Spleen (tissue), 11 donors: ENCODE measurements around the gene MAPK1. TPM values are rescaled to one million over a fixed set of nuclear protein-coding genes. Genes with fewer than 3 reads are reported as not detected.

ENCODE experiments used
- DNase-seq: peaks from one replicate; pipeline ENCODE4 v3.0.0-alpha.2; 2020
- H3K27ac ChIP-seq, 8 donors: fragments of 200-600 bp; sonication (generic) in 7 of 8; 1 replicate in 4 of 8; 2 replicates in 4 of 8; pipeline versions ENCODE4 v1.5.0 to v1.8.0; 2016 to 2021; ENCODE audit warnings: inconsistent platforms in 4 of 8, mild to moderate bottlenecking in 4 of 8, moderate library complexity in 1 of 8
- H3K27me3 ChIP-seq, 7 donors: fragments of 200-600 bp; sonication (generic) in 6 of 7; replicated peaks in 1 of 7; 1 replicate in 4 of 7; 2 replicates in 3 of 7; pipeline versions ENCODE4 v1.5.0 to v1.8.0; 2016 to 2021; ENCODE audit warnings: inconsistent platforms in 3 of 7, mild to moderate bottlenecking in 1 of 7
- H3K36me3 ChIP-seq, 6 donors: fragments of 200-600 bp; sonication (generic) in 5 of 6; 1 replicate in 4 of 6; 2 replicates in 2 of 6; pipeline versions ENCODE4 v1.5.0 to v1.8.0; 2016 to 2021; ENCODE audit warnings: inconsistent platforms in 2 of 6
- H3K4me1 ChIP-seq, 6 donors: fragments of 200-600 bp; sonication (generic) in 5 of 6; 1 replicate in 3 of 6; 2 replicates in 3 of 6; pipeline versions ENCODE4 v1.5.0 to v1.8.0; 2016 to 2021; ENCODE audit warnings: inconsistent platforms in 3 of 6
- H3K4me3 ChIP-seq, 8 donors: fragments of 200-600 bp; sonication (generic) in 7 of 8; 1 replicate in 4 of 8; 2 replicates in 4 of 8; pipeline versions ENCODE4 v1.5.0 to v1.8.0; 2016 to 2021; ENCODE audit warnings: inconsistent platforms in 4 of 8, mild to moderate bottlenecking in 4 of 8, moderate library complexity in 2 of 8
- H3K9me3 ChIP-seq, 8 donors: fragments of 200-600 bp; sonication (generic) in 7 of 8; 1 replicate in 4 of 8; 2 replicates in 4 of 8; pipeline versions ENCODE4 v1.5.0 to v1.8.0; 2016 to 2021; ENCODE audit warnings: inconsistent platforms in 4 of 8
- POLR2A ChIP-seq, 3 donors: fragments of 450-650 bp; IDR thresholded peaks; one replicate each; pipeline ENCODE4 v1.5.1; 2017; ENCODE audit warnings: antibody characterized with exemption in 3 of 3, mild to moderate bottlenecking in 1 of 3
- POLR2AphosphoS5 ChIP-seq, 3 donors: sonication (generic); formaldehyde crosslinking; IDR thresholded peaks; one replicate each; pipeline ENCODE4 v1.5.1; 2017; ENCODE audit warnings: antibody characterized with exemption in 3 of 3
- WGBS, 5 donors: extraction: QIAGEN DNeasy Blood & Tissue Kit in 3 of 5; methylation state at CpG; one replicate each; pipeline versions ENCODE4 v1.1.5 to v1.1.7; 2013 to 2018; 5-methylcytosine and 5-hydroxymethylcytosine counted together
- intact Hi-C: fragments of 100-400 bp; cut with DNase I; formaldehyde crosslinking; loops from one replicate; pipeline ENCODE4 v1.15.0; 2023; ENCODE audit warnings: low total_unique reads
- polyA plus RNA-seq, 3 donors: library from polyadenylated mRNA; stranded (reverse); fragments of 200-250 nt; gene quantifications; one replicate each; pipeline ENCODE4 v1.2.1, GENCODE V29; 2013
- total RNA-seq, 7 donors: library from RNA; depleted of rRNA in 3 of 7; stranded (reverse); fragments of >200 nt in 3 of 7; fragmentation: NEBNext Ultra II Directional in 4 of 7; extraction: Animal tissue kit (Norgen Biotek cat#: 25700) in 4 of 7; gene quantifications; one replicate each; pipeline versions ENCODE4 v1.1.0 to v1.2.1, GENCODE V29; 2016 to 2021
- TF ChIP-seq, protein P1 (sequence below), 11 experiments: fragments of 200-600 bp in 7 of 11; fragments of 450-650 bp in 4 of 11; sonication (generic) in 4 of 11; IDR thresholded peaks in 8 of 11; conservative IDR thresholded peaks in 3 of 11; 1 replicate in 7 of 11; 2 replicates in 4 of 11; pipeline versions ENCODE4 v1.4.0 to v1.8.0; 2016 to 2021; ENCODE audit warnings: antibody characterized with exemption in 11 of 11, inconsistent platforms in 4 of 11, mild to moderate bottlenecking in 1 of 11
- donor health status: healthy with polysubstance abuse.
- donor health status: DM: no; HTN: no; CAD: no; lungs with moderate emphysema.
- donor health status: DM: no; HTN: no; CAD: no.
- donor health status: Bipolar disorder and iron deficiency.
- donor health status: healthy.
- donor health status: DM: no; HTN: no; CAD: no.
- donor health status: DM: yes; HTN: yes; CAD: no.

MAPK1 gene
- total and polyA plus RNA-seq, 10 donors, result 11.6 to 165 (median 106) TPM

DNA sequence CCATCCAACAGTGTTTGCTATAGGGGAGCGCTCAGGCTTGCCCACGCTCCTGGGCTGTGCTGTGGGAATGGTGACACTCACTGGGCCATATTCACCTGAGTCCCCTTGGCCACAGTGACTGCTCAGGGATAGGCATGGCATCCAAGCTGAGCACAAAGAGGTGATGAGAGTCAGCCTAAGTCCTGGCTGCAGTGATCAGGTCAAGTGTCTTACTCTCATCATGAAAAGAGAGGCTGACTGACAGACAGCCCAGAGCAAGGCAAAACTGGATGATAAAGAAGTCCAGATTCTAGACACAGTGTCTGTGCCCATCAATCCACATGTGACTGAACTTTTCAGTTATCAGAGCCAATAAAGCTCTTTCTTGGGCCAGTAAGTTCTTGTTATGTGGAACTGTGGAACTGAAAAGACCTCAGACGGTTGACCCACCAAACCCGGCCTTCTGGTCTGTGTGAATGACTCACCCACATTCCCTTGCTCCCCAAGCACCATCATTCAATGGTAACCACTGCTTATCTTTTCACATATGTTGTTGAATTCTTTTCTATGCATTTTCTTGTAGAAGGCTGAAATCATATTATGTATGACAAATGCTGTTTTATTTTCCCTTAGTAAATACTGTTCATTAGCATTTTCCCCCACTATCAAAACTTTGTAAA is 88.6 kb downstream of the MAPK1 start:
- Histone ChIP-seq H3K27ac (no peak overlapping the region), H3K36me3 (peaks cover 0 to 83% (median 31%) of the 10 kb centered on the region in 6 donors), H3K9me3 (no peaks in the 10 kb centered on the region), H3K4me1 (peaks cover 0 to 50% (median 5%) of the 10 kb centered on the region in 6 donors), H3K4me3 (no peak overlapping the region), H3K27me3 (no peaks in the 10 kb centered on the region)
- 91 to 98% (median 94%) methylated on average over 4 of the region's 4 CpGs for WGBS, 5 donors
- intact Hi-C loops, result no loop called here
- DNase-seq, result no peak
- no peak for TF ChIP-seq POLR2AphosphoS5 (IDR thresholded peaks at IDR 0.05)
- TF ChIP-seq, protein P1, sequence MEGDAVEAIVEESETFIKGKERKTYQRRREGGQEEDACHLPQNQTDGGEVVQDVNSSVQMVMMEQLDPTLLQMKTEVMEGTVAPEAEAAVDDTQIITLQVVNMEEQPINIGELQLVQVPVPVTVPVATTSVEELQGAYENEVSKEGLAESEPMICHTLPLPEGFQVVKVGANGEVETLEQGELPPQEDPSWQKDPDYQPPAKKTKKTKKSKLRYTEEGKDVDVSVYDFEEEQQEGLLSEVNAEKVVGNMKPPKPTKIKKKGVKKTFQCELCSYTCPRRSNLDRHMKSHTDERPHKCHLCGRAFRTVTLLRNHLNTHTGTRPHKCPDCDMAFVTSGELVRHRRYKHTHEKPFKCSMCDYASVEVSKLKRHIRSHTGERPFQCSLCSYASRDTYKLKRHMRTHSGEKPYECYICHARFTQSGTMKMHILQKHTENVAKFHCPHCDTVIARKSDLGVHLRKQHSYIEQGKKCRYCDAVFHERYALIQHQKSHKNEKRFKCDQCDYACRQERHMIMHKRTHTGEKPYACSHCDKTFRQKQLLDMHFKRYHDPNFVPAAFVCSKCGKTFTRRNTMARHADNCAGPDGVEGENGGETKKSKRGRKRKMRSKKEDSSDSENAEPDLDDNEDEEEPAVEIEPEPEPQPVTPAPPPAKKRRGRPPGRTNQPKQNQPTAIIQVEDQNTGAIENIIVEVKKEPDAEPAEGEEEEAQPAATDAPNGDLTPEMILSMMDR (IDR thresholded peaks at IDR 0.05 in 8 of 11, conservative IDR thresholded peaks at IDR 0.05 in 3 of 11), result no peak
- TF ChIP-seq POLR2A (IDR thresholded peaks at IDR 0.05), result no peak

- Histone ChIP-seq H3K4me1 (peaks cover 0 to 80% (median 15%) of the 10 kb centered on the region in 6 donors), H3K9me3 (no peaks in the 10 kb centered on the region), H3K27ac (peak overlapping the region in 4 of 8 donors; percentile 73 to 90 (median 83)), H3K27me3 (no peaks in the 10 kb centered on the region), H3K4me3 (peak overlapping the region in 2 of 8 donors; percentile 22 to 56), H3K36me3 (peaks cover 4 to 92% (median 63%) of the 10 kb centered on the region in 6 donors)
- TF ChIP-seq POLR2AphosphoS5 (IDR thresholded peaks at IDR 0.05), result no peak
- TF ChIP-seq, protein P1 (IDR thresholded peaks at IDR 0.05 in 8 of 11, conservative IDR thresholded peaks at IDR 0.05 in 3 of 11), result peak in 1 of 11 experiments; percentile 7
- intact Hi-C loops, result no loop called here
- 91 to 95% (median 92%) methylated on average over 4 of the region's 4 CpGs for WGBS, 5 donors
- no peak for DNase-seq
Observed at GRCh38 chr22:21771631-21771976, 95.8 kb downstream of the MAPK1 start.

DNA sequence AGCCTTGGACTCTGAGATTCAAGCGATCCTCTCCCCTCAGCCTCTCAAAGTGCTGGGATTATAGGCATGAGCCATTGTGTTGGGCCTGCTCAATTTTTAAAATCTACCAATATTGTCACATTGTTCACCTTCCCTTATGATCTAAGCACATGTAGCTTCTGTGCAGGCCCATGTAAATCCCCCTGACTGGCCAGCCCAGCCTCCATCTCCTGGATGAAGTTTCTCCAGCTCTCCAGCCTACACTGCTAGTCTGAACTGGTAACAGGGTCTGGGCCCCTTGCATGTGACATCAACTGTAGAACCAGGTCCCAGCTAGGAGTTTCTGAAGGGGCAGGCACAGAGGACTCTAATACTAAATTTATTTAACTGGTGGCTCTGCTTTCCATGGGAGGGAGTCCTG is 99.0 kb downstream of the MAPK1 start:
- peaks cover 4 to 98% (median 93%) of the 10 kb centered on the region in 6 donors for H3K36me3 ChIP-seq
- WGBS, 5 donors, result 53 to 100% (median 94%) methylated on average over 1 of the region's 1 CpG
- H3K27me3 ChIP-seq, result no peaks in the 10 kb centered on the region
- H3K4me3 ChIP-seq, result no peak overlapping the region
- TF ChIP-seq POLR2AphosphoS5 (IDR thresholded peaks at IDR 0.05) (no peak), POLR2A (IDR thresholded peaks at IDR 0.05) (no peak)
- TF ChIP-seq, protein P1 (IDR thresholded peaks at IDR 0.05 in 8 of 11, conservative IDR thresholded peaks at IDR 0.05 in 3 of 11), result no peak
- intact Hi-C loops, result no loop called here
- no peaks in the 10 kb centered on the region for H3K9me3 ChIP-seq
- peaks cover 4 to 92% (median 36%) of the 10 kb centered on the region in 6 donors for H3K4me1 ChIP-seq
- peak overlapping the region in 3 of 8 donors; percentile 79 to 88 (median 81) for H3K27ac ChIP-seq
- DNase-seq, result no peak

DNA sequence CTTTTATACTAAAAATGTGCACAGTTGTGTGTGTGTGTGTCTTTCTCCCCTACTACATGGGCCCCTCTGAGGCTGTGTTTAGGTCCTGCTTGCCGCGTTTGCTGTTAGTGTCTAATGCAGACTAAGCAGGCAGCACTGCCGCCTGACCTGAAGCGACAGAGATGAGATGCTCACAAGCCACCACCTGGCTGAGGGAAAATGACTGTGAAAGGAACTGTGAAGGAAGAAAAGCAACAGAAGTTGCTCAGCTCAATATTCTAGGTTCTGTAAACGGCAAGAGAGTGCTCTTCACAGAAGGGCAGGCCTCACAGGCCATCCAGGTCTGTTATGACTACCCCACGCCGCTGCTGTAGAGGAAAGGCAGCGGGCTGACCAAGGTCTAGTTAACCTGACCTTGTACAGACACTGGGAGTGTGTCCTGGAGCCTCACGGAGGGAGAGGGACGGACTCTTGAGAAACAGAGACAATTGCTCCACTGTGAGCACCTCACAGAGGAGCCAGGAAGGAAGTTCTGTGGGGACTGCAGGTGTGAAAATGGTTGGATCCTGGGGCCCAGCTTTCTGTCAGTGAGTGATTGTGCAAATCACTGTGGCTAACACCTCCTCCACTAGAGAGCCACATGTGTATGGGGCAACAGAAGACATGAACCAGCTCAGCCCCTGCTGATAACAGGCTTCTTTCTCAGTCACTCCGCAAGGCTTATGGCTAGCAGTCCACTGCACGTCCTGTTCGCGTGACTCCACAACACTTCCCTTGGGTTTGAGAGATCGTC is 100.6 kb downstream of the MAPK1 start:
- H3K36me3 ChIP-seq, result peaks cover 0 to 100% (median 96%) of the 10 kb centered on the region in 6 donors
- intact Hi-C loops, result no loop called here
- peaks cover 4 to 94% (median 34%) of the 10 kb centered on the region in 6 donors for H3K4me1 ChIP-seq

More for the DNA sequence above, 100.6 kb downstream of the MAPK1 start:
- peak overlapping the region in 1 of 8 donors; percentile 38 for H3K4me3 ChIP-seq
- H3K9me3 ChIP-seq, result no peaks in the 10 kb centered on the region
- TF ChIP-seq POLR2AphosphoS5 (IDR thresholded peaks at IDR 0.05), result peak in 2 of 3 donors; percentile 42 to 82
- TF ChIP-seq, protein P1 (IDR thresholded peaks at IDR 0.05 in 8 of 11, conservative IDR thresholded peaks at IDR 0.05 in 3 of 11), result no peak
- no peaks in the 10 kb centered on the region for H3K27me3 ChIP-seq
- 55 to 73% (median 60%) methylated on average over 15 of the region's 15 CpGs for WGBS, 5 donors
- peak overlapping the region; percentile 3 to 88 (median 65) for H3K27ac ChIP-seq
- peak; percentile 76 for DNase-seq
